ENCODE measurements around the gene RALGAPA2. TPM values are rescaled to one million over a fixed set of nuclear protein-coding genes. Genes with fewer than 3 reads are reported as not detected.

RALGAPA2 gene
- total and polyA plus RNA-seq, 10 donors, result 1.2 to 55.2 (median 29.4) TPM

GRCh38 chr20:20536240-20536933, 176.1 kb downstream of the RALGAPA2 start:
- Histone ChIP-seq H3K4me1 (no peaks in the 10 kb centered on the region), H3K36me3 (peaks cover 0 to 70% (median 3%) of the 10 kb centered on the region in 6 donors), H3K27ac (no peak overlapping the region), H3K9me3 (no peaks in the 10 kb centered on the region), H3K27me3 (replicated peaks in 1 of 7) (no peaks in the 10 kb centered on the region), H3K4me3 (no peak overlapping the region)
- intact Hi-C loops (cut with DNase I; ENCODE audit: low total_unique reads), result no loop called here
- no peak for TF ChIP-seq CTCF (IDR thresholded peaks at IDR 0.05 in 8 of 11, conservative IDR thresholded peaks at IDR 0.05 in 3 of 11)
- no peak for TF ChIP-seq POLR2AphosphoS5 (IDR thresholded peaks at IDR 0.05)
- TF ChIP-seq POLR2A (IDR thresholded peaks at IDR 0.05), result no peak
- WGBS, 5 donors, result 90 to 98% (median 92%) methylated on average over 6 of the region's 6 CpGs
- no peak for DNase-seq

- no peak overlapping the region for H3K27ac ChIP-seq
- no peaks in the 10 kb centered on the region for H3K27me3 ChIP-seq (replicated peaks in 1 of 7)
- no peak overlapping the region for H3K4me3 ChIP-seq
- DNase-seq, result no peak
- no peaks in the 10 kb centered on the region for H3K9me3 ChIP-seq
- 85 to 94% (median 91%) methylated on average over 3 of the region's 3 CpGs for WGBS, 5 donors
- intact Hi-C loops (cut with DNase I; ENCODE audit: low total_unique reads), result no loop called here
- H3K4me1 ChIP-seq, result no peaks in the 10 kb centered on the region
- H3K36me3 ChIP-seq, result peaks cover 0 to 76% (median 16%) of the 10 kb centered on the region in 6 donors
- TF ChIP-seq CTCF (IDR thresholded peaks at IDR 0.05 in 8 of 11, conservative IDR thresholded peaks at IDR 0.05 in 3 of 11) (no peak), POLR2AphosphoS5 (IDR thresholded peaks at IDR 0.05) (no peak), POLR2A (IDR thresholded peaks at IDR 0.05) (no peak)
Observed at GRCh38 chr20:20535051-20535450, 177.4 kb downstream of the RALGAPA2 start.

GRCh38 chr20:20531283-20531682, 181.2 kb downstream of the RALGAPA2 start:
- no peaks in the 10 kb centered on the region for H3K9me3 ChIP-seq
- WGBS, 5 donors, result 83 to 99% (median 96%) methylated on average over 5 to 6 of the region's 6 CpGs
- no peaks in the 10 kb centered on the region for H3K4me1 ChIP-seq
- no peak for DNase-seq
- no peak overlapping the region for H3K4me3 ChIP-seq
- intact Hi-C loops (cut with DNase I; ENCODE audit: low total_unique reads), result no loop called here
- H3K27ac ChIP-seq, result no peak overlapping the region
- TF ChIP-seq CTCF (IDR thresholded peaks at IDR 0.05 in 8 of 11, conservative IDR thresholded peaks at IDR 0.05 in 3 of 11), result no peak
- no peak for TF ChIP-seq POLR2A (IDR thresholded peaks at IDR 0.05)
- no peak for TF ChIP-seq POLR2AphosphoS5 (IDR thresholded peaks at IDR 0.05)
- no peaks in the 10 kb centered on the region for H3K27me3 ChIP-seq (replicated peaks in 1 of 7)
- peaks cover 0 to 79% (median 20%) of the 10 kb centered on the region in 6 donors for H3K36me3 ChIP-seq

GRCh38 chr20:20530428-20531151, 181.9 kb downstream of the RALGAPA2 start:
- DNase-seq, result no peak
- TF ChIP-seq POLR2AphosphoS5 (IDR thresholded peaks at IDR 0.05), result no peak
- TF ChIP-seq CTCF (IDR thresholded peaks at IDR 0.05 in 8 of 11, conservative IDR thresholded peaks at IDR 0.05 in 3 of 11), result no peak
- WGBS, 5 donors, result 92 to 97% (median 94%) methylated on average over 7 of the region's 7 CpGs
- intact Hi-C loops (cut with DNase I; ENCODE audit: low total_unique reads), result no loop called here
- H3K27ac ChIP-seq, result no peak overlapping the region
- no peaks in the 10 kb centered on the region for H3K27me3 ChIP-seq (replicated peaks in 1 of 7)
- no peaks in the 10 kb centered on the region for H3K4me1 ChIP-seq
- no peaks in the 10 kb centered on the region for H3K9me3 ChIP-seq
- no peak overlapping the region for H3K4me3 ChIP-seq
- peaks cover 0 to 79% (median 20%) of the 10 kb centered on the region in 6 donors for H3K36me3 ChIP-seq

Measured in spleen (tissue), 11 donors.